Osteocyte (in vitro differentiated cells): ENCODE results near the gene BCL2. TPM values are rescaled to one million over a fixed set of nuclear protein-coding genes. Genes with fewer than 3 reads are reported as not detected.

Experiments
- DNase-seq: peaks from one replicate; pipeline ENCODE4 v3.0.0; 2021; ENCODE audit warnings: mixed read lengths; ENCODE audit not compliant: unreplicated experiment; ENCODE audit errors: extremely low spot score
- H3K27ac Mint-ChIP-seq: one replicate; pipeline ENCODE4 v1.8.0; 2021; ENCODE audit warnings: mild to moderate bottlenecking, mixed read lengths; ENCODE audit not compliant: unreplicated experiment
- H3K27me3 Mint-ChIP-seq: one replicate; pipeline ENCODE4 v1.8.0; 2021; ENCODE audit warnings: mixed read lengths; ENCODE audit not compliant: unreplicated experiment
- H3K36me3 Mint-ChIP-seq: one replicate; pipeline ENCODE4 v1.8.0; 2021; ENCODE audit warnings: mixed read lengths; ENCODE audit not compliant: unreplicated experiment
- H3K4me1 Mint-ChIP-seq: one replicate; pipeline ENCODE4 v1.8.0; 2021; ENCODE audit warnings: mixed read lengths; ENCODE audit not compliant: unreplicated experiment
- H3K4me3 Mint-ChIP-seq: one replicate; pipeline ENCODE4 v1.8.0; 2021; ENCODE audit warnings: mild to moderate bottlenecking, moderate library complexity, mixed read lengths; ENCODE audit not compliant: unreplicated experiment
- H3K9me3 Mint-ChIP-seq: one replicate; pipeline ENCODE4 v1.8.0; 2021; ENCODE audit warnings: mixed read lengths; ENCODE audit not compliant: unreplicated experiment
- CTCF ChIP-seq: fragments of 200-600 bp; sonication (generic); IDR thresholded peaks from 2 replicates; pipeline ENCODE4 v1.5.0; 2021; ENCODE audit warnings: antibody characterized with exemption, mild to moderate bottlenecking, moderate library complexity
- total RNA-seq: library from RNA; stranded (reverse); gene quantifications from 2 replicates; pipeline ENCODE4 v1.2.1, GENCODE V29; 2021

Gene BCL2
- total RNA-seq, 1 donor from 2014 or later: 3.2 TPM

DNA sequence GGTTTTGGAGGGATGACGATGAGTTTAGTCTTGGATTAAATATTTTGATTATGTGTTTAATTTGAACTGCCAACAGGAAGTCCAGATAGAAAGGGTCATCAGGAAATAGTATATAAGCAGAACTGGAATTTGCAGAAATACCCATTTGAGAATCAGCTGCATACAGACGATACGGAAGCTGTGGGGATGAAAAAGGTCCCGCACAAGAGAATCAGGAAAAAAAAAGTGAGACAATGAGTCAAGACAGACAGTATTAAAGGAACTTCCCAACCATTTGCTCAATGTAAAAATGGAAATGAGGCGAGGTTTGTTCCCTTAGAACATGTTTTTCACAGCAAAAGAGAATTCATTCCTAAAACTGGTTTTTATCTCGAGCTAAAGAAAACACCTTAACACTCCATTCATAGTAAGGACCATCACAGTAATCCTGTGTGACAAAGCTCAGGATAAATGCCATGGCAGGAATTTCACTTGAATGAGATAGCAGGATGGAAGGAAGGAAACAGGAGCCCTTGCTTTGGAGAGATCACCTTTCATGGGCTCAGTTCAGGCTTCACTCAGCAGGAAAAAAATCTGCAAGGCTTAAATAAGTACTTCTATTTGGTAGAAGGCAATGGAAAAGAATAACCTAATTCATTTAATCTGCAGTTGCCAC is 29.3 kb downstream of the BCL2 start:
- Mint-ChIP-seq H3K27ac (no peak overlapping the region), H3K4me3 (no peak overlapping the region), H3K36me3 (no peaks in the 10 kb centered on the region), H3K27me3 (no peaks in the 10 kb centered on the region), H3K9me3 (no peaks in the 10 kb centered on the region), H3K4me1 (no peaks in the 10 kb centered on the region)
- TF ChIP-seq CTCF: no peak
- DNase-seq: no peak

- Mint-ChIP-seq H3K36me3 (no peaks in the 10 kb centered on the region), H3K27me3 (no peaks in the 10 kb centered on the region), H3K9me3 (no peaks in the 10 kb centered on the region), H3K27ac (no peak overlapping the region), H3K4me3 (no peak overlapping the region), H3K4me1 (no peaks in the 10 kb centered on the region)
- TF ChIP-seq CTCF: no peak
- no peak for DNase-seq
Measured at GRCh38 chr18:63288311-63288710, 31.3 kb downstream of the BCL2 start.

DNA sequence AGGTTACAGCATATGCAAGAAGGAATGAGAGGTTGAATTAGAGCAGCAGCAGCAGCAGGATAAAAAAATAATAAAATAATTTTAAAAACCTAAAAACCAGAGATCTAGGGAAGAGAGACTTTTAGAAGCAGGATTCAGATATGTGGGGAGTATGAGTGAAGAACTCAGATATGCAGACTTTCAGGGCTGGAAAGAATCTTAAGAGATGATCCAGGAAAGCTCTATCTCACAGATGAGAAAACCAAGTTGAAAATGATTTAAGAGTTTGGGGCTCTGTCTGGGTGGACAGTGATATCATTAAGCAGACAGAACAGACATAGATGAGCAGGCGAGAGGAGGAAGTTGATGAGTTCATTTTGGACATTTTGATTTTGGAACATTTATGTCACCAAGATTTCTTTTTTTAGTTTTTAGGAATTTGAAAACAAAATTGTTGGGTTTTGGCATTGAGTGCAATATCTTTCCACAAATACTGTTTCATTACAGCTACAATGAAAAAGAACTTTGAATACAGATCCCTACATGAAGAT is 31.8 kb downstream of the BCL2 start:
- no peak for TF ChIP-seq CTCF
- DNase-seq: no peak
- Mint-ChIP-seq H3K27me3 (no peaks in the 10 kb centered on the region), H3K4me3 (no peak overlapping the region), H3K36me3 (no peaks in the 10 kb centered on the region), H3K4me1 (no peaks in the 10 kb centered on the region), H3K9me3 (no peaks in the 10 kb centered on the region), H3K27ac (no peak overlapping the region)

DNA sequence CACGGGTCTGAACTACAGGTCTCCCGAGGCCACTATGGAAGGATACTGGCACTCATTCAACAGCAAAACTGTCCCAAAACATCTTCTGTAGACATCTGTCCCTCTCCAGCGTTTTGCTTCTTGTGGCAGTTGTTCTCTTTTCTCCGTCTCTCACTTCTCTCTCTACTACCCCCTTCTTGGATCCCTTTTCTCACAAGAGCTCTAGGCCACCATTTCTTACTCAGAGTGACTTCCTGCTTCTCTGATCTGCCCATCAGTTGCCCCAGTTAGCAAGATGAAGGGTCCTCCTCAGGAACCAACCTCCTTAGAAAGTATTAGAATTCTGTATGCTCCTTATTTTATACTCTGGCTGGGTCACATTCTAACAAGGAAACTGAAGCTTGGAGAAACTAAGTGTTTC is 32.6 kb downstream of the BCL2 start:
- H3K9me3 Mint-ChIP-seq: no peaks in the 10 kb centered on the region
- H3K4me1 Mint-ChIP-seq: no peaks in the 10 kb centered on the region
- no peak for DNase-seq
- no peak for TF ChIP-seq CTCF
- H3K4me3 Mint-ChIP-seq: no peak overlapping the region
- no peaks in the 10 kb centered on the region for H3K36me3 Mint-ChIP-seq
- no peak overlapping the region for H3K27ac Mint-ChIP-seq
- no peaks in the 10 kb centered on the region for H3K27me3 Mint-ChIP-seq

GRCh38 chr18:63284827-63285733 is 34.5 kb downstream of the BCL2 start:
- DNase-seq: no peak
- no peaks in the 10 kb centered on the region for H3K27me3 Mint-ChIP-seq
- no peaks in the 10 kb centered on the region for H3K4me1 Mint-ChIP-seq
- no peak overlapping the region for H3K27ac Mint-ChIP-seq
- no peak overlapping the region for H3K4me3 Mint-ChIP-seq
- peaks cover 5% of the 10 kb centered on the region for H3K9me3 Mint-ChIP-seq
- H3K36me3 Mint-ChIP-seq: peaks cover 2% of the 10 kb centered on the region
- no peak for TF ChIP-seq CTCF
